K562 (cell line): ENCODE data around the gene PLAAT3. TPM values are rescaled to one million over a fixed set of nuclear protein-coding genes. Genes with fewer than 3 reads are reported as not detected.

Source experiments
- ARID1B ChIP-seq: fragments of 450-650 bp; IDR thresholded peaks from 2 replicates; pipeline ENCODE4 v1.6.1; 2016; ENCODE audit warnings: antibody characterized with exemption, mild to moderate bottlenecking, inconsistent platforms
- CBFA2T3 ChIP-seq: fragments of 450-650 bp; IDR thresholded peaks from 2 replicates; pipeline ENCODE4 v1.6.1; 2017
- CBX1 ChIP-seq: sonication (generic); IDR thresholded peaks from 2 replicates; pipeline ENCODE4 v1.6.1; 2016; ENCODE audit warnings: antibody characterized with exemption, low read depth, mild to moderate bottlenecking
- CUX1 ChIP-seq: fragments of 200-800 bp; sonication (Bioruptor generic); IDR thresholded peaks from 2 replicates; pipeline ENCODE4 v1.6.1; 2016; ENCODE audit warnings: missing genetic modification characterization, missing compliant biosample characterization
- OTX1 ChIP-seq: fragments of 450-650 bp; formaldehyde crosslinking; IDR thresholded peaks from 2 replicates; pipeline ENCODE4 v1.4.0; 2022; ENCODE audit warnings: mild to moderate bottlenecking
- PTBP1 ChIP-seq: fragments of 200-400 bp; formaldehyde crosslinking; IDR thresholded peaks from 2 replicates; pipeline ENCODE4 v1.6.1; 2017; ENCODE audit warnings: low read depth, low read length
- RBM14 ChIP-seq: fragments of 200-400 bp; formaldehyde crosslinking; IDR thresholded peaks from 2 replicates; pipeline ENCODE4 v1.6.1; 2018; ENCODE audit warnings: low read depth, mild to moderate bottlenecking, low read length, moderate library complexity, borderline replicate concordance; ENCODE audit not compliant: insufficient read depth
- SMC3 ChIP-seq: conservative IDR thresholded peaks from 2 replicates; pipeline ENCODE4 v1.6.1; 2011; ENCODE audit warnings: low read depth, low read length, improper control_type of control experiment; ENCODE audit not compliant: insufficient read depth
- ZNF140 ChIP-seq: fragments of 250-450 bp; sonication (Bioruptor Pico); IDR thresholded peaks from 2 replicates; pipeline ENCODE4 v1.8.0; 2021; ENCODE audit warnings: moderate library complexity, mild to moderate bottlenecking, inconsistent platforms
- ZNF280B ChIP-seq: fragments of 250-450 bp; sonication (Bioruptor Pico); IDR thresholded peaks from 2 replicates; pipeline ENCODE4 v1.5.1; 2021; ENCODE audit warnings: mild to moderate bottlenecking
- ZNF444 ChIP-seq: fragments of 250-450 bp; sonication (Bioruptor Pico); IDR thresholded peaks from 2 replicates; pipeline ENCODE4 v1.4.0; 2020; ENCODE audit warnings: mild to moderate bottlenecking, moderate library complexity
- ZNF592 ChIP-seq: fragments of 450-650 bp; IDR thresholded peaks from 2 replicates; pipeline ENCODE4 v1.6.1; 2017; ENCODE audit warnings: antibody characterized with exemption, mild to moderate bottlenecking
- polyA plus RNA-seq, 8 experiments: library from polyadenylated mRNA; depleted of rRNA in 4 of 8; stranded (reverse) in 5 of 8; unstranded in 3 of 8; fragments of >200 nt; fragmentation: Nextera tagmentation in 2 of 8; fragmentation: Illumina TruSeq in 1 of 8; extraction: Ambion mirVana in 2 of 8; extraction: Trizol in 1 of 8; gene quantifications; 2 replicates each; pipeline versions ENCODE4 v1.2.1 to v1.2.3, GENCODE V29; 2011 to 2014; ENCODE audit warnings: inconsistent platforms in 1 of 8, missing spikeins in 1 of 8
- total RNA-seq, 7 experiments: library from RNA; depleted of rRNA in 6 of 7; stranded (reverse); fragments of >200 nt in 6 of 7; fragmentation: Illumina TruSeq in 2 of 7; extraction: Trizol in 2 of 7; gene quantifications; 2 replicates each; pipeline versions ENCODE4 v1.2.1 to v1.2.3, GENCODE V29; 2011 to 2021; ENCODE audit warnings: low replicate concordance in 1 of 7
- TF ChIP-seq, protein P1 (sequence below): fragments of 150-350 bp; conservative IDR thresholded peaks from 2 replicates; pipeline ENCODE4 v1.6.1; 2014; ENCODE audit warnings: low read length

Gene PLAAT3
- total and polyA plus RNA-seq, 9 of the 15 experiments (the other 6 are each of a cell fraction or from before 2014, with no cell fraction given), result 0.80 to 2.7 (median 1.4) TPM

DNA sequence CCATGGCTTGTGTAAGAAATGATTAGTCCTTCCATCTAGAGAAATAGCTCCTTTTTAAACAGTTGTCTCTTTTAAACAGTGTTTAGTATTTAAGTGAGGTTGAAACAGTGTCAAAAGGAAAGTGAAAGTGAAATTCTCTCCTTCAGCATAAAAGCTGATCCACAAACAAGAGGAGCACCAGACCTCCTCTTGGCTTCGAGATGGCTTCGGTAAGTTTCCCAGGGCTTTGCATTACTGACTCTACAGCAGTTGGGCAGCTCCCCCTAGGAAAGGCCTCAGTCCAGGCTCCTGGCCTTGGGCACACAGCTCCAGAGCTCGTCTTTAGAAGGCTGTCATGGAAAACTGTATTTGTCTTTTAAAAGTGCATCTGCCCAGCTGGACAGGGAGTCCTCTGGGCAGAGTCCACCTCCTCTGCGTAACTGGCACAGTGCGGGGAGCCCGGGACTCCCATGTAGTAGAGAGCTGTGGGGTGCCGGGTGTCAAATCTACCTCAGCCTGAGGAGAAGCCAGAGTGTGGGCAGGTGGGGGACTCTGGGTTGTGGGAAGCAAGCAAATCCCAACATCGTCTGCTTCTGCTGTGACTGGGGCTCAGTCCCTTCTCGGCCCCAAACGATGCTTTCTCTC lies 77.5 kb downstream of the PLAAT3 start, which contains the start of gene PLAAT4 (continued):
- TF ChIP-seq ZNF592, result 0 out of 2 replicates have a peak, but pooled peaks have one; percentile 7
- no peak for TF ChIP-seq ZNF444 (CRISPR knock-in tag)
- no peak for TF ChIP-seq RBM14
- no peak for TF ChIP-seq CBX1
- no peak for TF ChIP-seq ZNF280B (CRISPR knock-in tag)
- no peak for TF ChIP-seq ZNF140 (CRISPR knock-in tag)
- TF ChIP-seq CBFA2T3, result no peak
- no peak for TF ChIP-seq ARID1B
- TF ChIP-seq, protein P1, sequence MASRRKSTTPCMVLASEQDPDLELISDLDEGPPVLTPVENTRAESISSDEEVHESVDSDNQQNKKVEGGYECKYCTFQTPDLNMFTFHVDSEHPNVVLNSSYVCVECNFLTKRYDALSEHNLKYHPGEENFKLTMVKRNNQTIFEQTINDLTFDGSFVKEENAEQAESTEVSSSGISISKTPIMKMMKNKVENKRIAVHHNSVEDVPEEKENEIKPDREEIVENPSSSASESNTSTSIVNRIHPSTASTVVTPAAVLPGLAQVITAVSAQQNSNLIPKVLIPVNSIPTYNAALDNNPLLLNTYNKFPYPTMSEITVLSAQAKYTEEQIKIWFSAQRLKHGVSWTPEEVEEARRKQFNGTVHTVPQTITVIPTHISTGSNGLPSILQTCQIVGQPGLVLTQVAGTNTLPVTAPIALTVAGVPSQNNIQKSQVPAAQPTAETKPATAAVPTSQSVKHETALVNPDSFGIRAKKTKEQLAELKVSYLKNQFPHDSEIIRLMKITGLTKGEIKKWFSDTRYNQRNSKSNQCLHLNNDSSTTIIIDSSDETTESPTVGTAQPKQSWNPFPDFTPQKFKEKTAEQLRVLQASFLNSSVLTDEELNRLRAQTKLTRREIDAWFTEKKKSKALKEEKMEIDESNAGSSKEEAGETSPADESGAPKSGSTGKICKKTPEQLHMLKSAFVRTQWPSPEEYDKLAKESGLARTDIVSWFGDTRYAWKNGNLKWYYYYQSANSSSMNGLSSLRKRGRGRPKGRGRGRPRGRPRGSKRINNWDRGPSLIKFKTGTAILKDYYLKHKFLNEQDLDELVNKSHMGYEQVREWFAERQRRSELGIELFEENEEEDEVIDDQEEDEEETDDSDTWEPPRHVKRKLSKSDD, result no peak
- TF ChIP-seq OTX1 (CRISPR knock-in tag), result no peak
- no peak for TF ChIP-seq SMC3
- TF ChIP-seq PTBP1, result no peak
- TF ChIP-seq CUX1 (CRISPR knock-in tag), result peak; percentile 39; the same call in 1 of the 2 replicates
